HG03520 (cell line): ENCODE data around the gene JAK3.
"Not testable (repeated sequence)": the region's sequence is repeated elsewhere in the genome, so short reads cannot be mapped to it uniquely, and the experiment has no call there.

Source experiments
- ATAC-seq: cut with Tn5 transposase; IDR thresholded peaks from one replicate; pipeline ENCODE4 v1.9.1; 2021; ENCODE audit warnings: mild to moderate bottlenecking, moderate library complexity; ENCODE audit not compliant: unreplicated experiment

JAK3 gene

DNA sequence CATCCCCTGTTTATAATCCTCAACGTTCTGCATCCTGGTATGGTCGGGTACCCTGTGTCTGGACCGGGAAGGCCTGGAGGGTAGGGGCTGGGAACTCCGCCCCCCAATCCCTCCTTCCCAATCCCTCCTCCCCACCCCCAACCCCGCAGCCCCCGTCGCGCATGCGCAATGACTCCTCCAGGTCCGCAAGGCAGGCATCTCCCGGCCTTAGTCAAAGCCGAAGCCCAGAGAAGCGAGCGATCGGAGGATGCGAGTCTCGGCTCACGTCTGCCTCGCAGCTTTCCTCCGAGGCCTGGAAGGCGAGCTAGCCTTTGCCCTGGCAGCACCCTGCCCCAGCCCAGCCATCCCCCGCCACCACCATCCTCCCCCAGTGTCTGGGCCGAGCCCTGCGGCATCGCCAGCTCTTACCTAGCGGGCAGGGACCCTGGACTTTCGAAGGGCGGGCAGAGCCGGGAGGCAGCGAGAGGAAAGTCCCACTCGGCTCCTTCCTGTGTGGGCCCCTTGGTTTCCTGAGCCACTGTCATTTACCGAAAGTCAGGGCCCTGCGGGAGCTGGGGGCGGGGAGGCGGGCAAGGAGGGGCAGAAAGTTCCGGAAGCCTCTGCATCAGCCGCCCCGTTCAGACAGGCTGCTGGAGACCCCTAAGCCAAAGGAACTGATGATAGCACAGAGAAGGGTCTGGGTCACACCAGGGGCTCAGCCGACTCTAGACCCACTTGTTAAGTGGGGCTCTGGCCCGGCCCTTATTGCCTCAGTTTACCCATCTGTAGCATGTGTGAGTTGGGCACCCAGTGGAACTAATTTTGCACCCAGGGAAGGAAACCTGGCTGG, at the start of gene JAK3:
TSS of gene JAK3 (minus strand) at position 445 of the 829 bp plus-strand sequence. CDS start 3,565 bp downstream, outside the sequence.
- ATAC-seq, result peak; percentile 51

DNA sequence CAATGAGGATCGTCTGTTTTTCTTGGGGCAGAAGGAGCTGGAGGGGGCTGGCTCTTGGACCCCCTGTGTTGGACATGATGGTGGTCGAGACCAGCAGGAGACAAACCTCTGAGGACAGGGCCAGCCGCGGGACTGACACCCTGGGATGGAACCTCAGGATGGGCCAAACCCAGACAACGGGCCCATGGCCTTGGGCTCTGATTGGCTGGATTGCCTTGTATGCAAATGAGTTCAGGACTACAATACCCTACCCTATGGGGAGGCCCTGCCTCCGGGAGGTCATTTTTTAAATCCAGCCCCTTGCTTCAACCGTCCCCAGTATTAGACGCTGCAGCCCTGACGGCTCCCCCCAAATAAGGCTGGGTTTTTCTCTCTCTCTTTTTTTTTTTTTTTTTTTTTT, 46.0 kb upstream of the JAK3 start:
- ATAC-seq, result no peak

DNA sequence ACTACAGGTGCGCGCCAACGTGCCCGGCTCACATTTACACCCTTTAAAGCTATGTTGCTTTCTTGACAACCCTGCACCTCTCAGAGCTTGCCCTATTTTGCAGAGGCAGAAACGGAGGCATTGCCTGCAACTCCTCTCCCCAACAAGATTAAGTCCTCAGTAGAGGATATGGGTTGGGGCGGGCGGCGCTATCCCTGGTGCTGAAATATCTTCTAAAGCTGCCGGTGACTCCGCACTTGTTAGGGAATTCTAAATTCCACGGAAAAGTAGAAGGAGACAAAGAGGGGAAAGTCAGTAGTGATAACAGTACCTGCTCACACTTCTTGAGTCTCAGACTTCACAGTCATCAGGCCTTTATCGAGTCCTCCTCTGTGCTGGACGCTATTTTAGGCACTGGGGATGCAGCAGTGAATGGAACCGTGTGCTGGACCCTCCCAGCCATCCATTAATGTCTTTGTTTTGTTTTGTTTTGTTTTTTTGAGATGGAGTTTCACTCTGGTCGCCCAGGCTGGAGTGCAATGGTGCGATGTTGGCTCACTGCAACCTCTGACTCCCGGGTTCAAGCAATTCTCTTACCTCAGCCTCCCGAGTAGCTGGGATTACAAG, 41.9 kb upstream of the JAK3 start:
- ATAC-seq, result no peak

DNA sequence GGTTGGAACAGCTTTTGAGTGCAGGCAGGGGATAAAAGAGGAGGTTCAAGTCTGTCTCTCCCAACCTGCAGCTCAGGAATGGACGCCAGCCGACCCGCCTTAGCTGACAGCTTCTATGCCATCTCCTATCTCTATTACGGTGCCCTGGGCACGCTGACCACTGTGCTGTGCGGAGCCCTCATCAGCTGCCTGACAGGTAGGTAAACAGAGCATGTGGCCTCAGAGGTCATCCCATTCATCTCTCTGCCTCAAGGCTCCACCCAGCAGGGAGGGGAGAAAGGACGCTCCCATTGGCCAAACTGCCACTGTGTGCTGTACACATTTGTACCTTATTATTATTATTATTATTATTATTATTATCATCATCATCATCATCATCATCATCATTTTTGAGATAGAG, 40.5 kb upstream of the JAK3 start:
- no peak for ATAC-seq

DNA sequence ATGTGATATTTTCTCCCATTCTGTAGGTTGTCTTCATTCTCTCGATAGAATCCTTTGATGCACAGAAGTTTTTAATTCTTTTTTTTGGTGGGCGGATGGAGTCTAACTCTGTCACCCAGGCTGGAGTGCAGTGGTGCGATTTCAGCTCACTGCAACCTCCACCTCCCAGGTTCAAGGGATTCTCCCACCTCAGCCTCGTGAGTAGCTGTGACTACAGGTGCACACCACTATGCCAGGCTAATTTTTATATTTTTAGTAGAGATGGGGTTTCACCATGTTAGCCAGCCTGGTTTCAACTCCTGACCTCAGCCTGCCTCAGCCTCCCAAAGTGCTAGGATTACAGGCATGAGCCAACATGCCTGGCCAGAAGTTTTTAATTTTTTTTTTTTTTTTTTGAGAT, 39.4 kb upstream of the JAK3 start:
- not testable (repeated sequence) for ATAC-seq

DNA sequence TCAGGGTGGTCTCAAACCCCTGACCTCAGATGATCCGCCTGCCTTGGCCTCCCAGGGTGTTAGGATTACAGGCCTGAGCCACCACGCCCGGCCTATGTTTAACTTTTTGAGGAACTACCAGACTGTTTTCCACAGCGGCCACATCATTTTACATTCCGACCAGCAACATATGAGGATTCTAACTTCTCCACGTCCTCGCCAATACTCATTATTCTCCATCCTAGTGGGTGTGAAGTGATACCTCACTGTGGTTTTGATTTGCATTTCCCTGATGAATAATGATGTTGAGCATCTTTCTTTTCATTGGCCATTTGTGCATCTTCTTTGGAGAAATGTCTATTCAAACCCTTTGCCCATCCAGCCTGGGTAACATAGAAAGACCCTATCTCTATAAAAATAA, 38.7 kb upstream of the JAK3 start:
- no peak for ATAC-seq

DNA sequence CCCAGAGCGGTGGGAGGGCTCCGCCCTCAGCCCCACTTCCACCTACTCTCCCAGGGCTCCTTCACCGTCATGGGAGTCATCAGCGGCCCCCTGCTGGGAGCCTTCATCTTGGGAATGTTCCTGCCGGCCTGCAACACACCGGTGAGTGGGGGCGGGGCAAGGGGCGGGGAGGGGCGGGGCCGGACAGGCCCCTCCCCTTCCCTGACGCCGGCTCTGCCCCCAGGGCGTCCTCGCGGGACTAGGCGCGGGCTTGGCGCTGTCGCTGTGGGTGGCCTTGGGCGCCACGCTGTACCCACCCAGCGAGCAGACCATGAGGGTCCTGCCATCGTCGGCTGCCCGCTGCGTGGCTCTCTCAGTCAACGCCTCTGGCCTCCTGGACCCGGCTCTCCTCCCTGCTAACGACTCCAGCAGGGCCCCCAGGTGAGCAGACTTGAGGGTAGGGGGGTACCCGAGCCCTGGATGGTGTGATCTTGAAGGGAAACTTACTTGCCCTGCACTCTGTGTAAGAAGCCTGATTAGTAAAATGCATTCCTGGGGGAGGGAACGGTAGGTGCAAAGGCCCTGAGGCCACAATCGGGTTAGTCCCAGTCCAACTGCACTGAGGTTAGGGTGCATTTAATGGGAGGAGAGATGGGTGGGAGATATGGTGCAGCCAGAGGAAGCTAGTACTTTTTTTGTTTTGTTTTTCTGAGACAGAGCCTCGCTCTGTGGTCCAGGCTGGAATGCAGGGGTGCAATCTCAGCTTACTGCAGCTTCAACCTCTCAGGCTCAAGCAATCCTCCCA, 36.0 kb upstream of the JAK3 start:
- ATAC-seq, result no peak

DNA sequence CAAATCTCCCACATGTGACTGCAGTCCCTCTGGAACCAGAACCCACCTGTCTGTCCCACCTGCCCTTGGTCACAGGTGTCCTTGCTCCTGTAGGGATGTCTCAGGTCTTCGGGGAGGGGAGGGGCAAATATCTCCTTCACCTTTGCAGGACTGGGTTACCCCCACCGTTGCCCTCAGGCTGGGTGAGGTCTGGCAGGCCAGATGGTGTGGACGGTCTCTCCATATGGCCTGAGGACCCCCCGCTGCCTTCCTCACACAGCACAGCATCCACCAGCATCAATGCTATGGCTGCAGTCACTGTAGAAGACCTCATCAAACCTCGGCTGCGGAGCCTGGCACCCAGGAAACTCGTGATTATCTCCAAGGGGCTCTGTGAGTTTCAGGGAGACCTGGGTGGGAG, 33.9 kb upstream of the JAK3 start:
- ATAC-seq, result no peak

DNA sequence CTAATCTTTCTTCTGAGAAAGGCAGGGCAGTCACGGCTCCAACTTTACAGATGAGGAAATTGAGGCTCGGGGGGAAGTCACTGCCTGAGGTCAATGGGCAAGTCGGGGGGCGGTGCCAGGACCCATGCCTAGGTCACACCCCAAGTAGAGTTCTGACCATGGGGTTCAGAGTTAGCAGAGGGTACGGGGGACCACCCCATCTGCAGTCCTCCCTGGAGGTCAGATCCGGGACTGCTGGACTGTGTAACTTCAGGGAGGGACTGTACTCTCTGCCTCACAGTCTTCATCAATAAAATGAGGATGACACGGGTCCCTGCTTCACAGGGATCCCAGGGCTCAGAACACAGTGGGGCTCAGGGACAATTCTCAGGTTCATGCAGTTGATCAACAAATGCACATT, 31.7 kb upstream of the JAK3 start:
- ATAC-seq, result no peak

DNA sequence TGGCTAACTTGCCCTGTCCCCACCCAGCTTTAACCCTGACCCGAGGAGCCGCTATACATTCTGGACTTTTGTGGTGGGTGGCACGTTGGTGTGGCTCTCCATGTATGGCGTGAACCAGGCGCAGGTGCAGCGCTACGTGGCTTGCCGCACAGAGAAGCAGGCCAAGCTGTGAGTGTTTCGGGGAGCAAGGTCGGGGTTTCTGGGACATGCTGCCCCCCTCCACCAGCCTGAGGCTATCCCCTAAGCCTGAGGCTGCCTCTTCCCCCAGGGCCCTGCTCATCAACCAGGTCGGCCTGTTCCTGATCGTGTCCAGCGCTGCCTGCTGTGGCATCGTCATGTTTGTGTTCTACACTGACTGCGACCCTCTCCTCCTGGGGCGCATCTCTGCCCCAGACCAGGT, 29.9 kb upstream of the JAK3 start:
- no peak for ATAC-seq

DNA sequence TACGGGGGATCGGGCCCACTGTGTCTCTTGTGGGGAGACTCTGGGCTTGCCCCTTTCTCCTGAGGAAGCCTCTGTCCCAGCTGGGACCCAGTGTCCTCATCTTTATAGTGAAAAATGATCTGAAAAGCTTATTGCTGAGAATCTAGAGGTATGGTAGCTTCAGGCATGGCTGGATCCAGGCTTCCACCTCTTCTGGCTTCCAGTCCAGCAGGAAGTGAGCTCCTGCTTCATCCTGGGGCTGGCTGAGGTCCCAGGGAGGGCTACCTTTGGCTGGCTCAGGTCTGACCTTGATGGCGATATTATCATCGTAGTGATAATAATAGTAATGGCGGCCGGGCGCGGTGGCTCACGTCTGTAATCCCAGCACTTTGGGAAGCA, 27.0 kb upstream of the JAK3 start:
- ATAC-seq, result no peak

DNA sequence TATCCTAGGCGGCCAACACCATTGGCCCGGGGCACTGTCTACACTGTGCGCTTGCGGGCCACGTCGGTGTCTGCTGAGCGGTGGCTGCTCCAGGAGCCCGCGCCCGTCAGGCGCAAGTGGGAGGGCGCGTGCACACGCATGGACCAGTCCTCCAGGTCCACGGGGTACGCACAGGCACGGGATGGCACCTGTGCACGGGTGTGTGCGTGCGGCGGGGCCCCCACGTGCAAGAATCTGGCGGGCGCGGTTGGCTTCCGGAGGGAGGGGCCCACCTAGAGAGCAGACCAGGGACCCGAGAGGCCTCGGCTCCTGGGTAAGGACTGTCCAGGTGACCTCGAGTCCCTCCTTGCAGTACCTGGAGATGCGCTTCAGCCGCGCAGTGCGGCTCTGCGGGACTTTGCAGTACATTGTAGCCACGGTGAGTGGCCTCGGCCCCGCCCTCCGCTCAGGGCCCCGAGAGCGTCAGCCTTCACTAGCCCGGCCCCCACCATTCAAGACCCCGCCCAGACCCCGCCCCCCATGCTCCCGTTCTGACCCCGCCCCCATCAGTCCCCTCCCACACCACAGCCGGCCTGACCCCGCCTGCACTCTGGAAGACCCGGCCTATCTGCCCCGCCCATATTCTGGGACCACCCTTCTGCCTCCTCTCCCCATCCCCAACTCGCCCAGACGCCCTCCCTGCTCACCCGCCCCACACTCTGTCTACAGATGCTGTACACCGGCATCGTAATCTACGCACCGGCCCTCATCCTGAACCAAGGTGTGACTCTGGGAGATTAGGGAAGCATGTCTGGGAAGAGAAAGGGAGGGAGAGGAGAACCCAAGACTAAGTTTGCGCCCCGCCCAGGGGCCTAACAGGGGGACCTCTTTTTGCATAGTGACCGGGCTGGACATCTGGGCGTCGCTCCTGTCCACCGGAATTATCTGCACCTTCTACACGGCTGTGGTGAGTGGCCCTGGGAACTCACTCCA, 26.3 kb upstream of the JAK3 start:
- ATAC-seq, result no peak

DNA sequence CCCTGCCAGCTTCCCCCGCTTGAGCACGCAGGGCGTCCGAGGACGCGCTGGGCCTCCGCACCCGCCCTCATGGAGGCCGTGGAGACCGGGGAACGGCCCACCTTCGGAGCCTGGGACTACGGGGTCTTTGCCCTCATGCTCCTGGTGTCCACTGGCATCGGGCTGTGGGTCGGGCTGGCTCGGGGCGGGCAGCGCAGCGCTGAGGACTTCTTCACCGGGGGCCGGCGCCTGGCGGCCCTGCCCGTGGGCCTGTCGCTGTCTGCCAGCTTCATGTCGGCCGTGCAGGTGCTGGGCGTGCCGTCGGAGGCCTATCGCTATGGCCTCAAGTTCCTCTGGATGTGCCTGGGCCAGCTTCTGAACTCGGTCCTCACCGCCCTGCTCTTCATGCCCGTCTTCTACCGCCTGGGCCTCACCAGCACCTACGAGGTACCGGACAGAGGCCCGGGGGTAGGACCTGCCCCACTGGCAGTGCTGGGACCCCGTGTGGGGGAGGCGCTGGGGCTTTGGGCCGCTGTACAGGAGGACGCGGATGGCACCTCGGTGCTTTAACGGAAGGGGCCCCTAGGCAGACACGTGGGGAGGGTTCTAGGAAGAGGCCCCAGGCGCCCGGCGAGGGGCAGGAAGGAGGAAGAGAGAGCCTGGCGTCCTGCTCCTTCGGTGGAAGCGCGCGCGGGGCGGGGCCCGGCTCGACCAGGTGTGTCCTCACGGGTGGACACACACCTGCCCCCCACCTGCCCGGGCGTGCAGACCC, 24.6 kb upstream of the JAK3 start:
- ATAC-seq, result no peak

DNA sequence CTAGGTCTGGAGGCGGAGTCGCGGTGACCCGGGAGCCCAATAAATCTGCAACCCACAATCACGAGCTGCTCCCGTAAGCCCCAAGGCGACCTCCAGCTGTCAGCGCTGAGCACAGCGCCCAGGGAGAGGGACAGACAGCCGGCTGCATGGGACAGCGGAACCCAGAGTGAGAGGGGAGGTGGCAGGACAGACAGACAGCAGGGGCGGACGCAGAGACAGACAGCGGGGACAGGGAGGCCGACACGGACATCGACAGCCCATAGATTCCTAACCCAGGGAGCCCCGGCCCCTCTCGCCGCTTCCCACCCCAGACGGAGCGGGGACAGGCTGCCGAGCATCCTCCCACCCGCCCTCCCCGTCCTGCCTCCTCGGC, 24.1 kb upstream of the JAK3 start, which contains the start of gene SLC5A5:
TSS of gene SLC5A5 (plus strand) at position 68 of the 373 bp plus-strand sequence. CDS start 375 bp downstream, outside the sequence.
- ATAC-seq, result no peak

DNA sequence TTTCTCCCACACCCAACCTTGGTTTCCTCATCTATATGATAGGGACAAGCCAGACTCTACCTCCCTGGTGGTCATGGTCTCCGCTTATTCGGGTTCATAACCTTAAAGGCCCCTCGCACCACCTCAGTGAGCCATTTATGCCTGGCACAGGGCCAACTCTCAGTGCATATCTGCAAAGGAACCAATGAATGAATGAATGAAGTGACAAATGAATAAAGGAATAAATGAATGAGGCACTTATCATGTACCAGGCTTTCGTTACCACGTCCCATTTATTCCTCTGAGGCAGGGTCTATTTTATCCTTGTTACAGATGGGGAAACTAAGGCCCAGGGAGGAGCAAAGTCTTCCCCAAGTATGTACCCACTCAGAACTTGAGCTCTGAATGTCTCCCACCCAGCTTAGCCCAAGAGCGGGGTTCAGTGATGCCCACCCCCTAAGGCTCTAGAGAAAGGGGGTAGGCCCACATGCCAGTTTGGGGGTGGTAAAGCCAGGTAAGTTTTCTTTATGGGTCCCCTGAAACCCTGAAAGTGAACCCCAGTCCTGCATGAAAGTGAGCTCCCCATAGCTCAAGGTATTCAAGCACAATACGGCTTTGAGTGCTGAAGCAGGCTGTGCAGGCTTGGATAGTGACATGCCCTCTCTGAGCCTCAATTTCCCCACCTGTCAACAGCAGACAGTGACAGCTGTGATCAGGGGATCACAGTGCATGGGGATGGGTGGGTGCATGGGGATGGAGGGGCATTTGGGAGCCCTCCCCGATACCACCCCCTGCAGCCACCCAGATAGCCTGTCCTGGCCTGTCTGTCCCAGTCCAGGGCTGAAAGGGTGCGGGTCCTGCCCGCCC, 23.5 kb upstream of the JAK3 start:
- ATAC-seq, result no peak

DNA sequence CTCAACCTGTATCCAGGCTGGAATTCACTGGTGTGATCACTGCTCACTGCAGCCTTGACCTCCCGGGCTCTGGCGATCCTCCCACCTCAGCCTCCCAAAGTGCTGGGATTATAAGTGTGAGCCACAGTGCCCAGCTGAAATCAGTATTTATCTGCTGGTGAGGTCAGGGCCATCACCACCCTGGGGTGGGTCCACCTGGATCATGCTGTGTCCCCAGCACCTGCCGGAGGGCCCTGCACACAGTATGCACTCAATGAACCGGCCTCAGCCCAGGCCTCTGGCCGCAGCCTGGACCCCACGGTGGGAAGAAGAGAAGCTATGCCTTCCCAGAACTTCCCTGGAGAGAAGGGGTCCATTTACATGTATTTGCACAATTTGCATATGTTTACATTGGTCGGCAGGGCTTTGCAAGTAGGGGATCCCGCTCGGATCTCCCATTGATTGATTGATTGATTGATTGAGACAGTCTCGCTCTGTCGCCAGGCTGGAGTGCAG, 21.4 kb upstream of the JAK3 start:
- no peak for ATAC-seq

DNA sequence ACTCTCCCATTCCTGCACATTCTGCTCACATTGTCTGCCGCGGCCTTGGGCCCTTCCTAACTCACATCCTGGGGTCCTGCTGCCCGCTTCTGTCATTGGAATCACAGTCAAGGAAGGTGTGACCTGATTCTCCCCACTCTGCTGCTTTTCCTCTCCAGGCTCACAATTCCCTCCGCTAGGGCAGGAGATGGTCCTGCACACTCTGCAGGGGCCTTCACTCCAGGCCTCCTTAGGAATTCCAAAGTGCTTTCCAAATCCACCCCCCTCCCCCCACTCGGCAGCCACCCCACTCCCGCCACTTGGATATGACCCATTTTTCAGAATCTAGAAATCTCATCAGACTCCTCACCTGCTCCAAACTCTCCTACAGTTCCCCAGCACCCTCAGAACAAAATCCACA, 20.9 kb upstream of the JAK3 start:
- ATAC-seq, result no peak

DNA sequence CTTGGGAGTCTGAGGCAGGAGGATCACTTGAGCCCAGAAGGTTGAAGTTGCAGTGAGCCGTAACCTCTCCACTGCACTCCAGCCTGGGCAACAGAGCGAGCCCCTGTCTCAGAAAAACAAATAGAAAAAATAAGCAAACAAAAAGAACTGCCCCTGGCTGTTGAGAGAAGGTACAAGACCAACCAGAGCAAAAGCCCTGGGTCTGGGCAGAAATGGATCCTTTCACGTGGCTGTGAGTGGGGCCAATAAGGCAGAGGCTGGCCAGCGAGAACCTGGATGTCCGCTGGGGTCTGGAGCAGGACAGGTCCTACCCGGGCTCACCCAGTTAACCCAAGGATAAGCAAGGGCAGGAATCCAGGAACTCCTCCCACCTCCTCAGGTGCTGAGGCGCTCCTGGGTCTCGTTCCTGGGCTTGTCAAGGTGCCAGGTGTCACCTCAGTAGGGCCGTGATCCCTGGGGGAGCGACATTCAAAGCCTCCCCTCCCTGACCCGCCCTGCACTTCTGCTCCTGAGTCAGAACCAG, 19.2 kb upstream of the JAK3 start:
- ATAC-seq, result no peak
